CD4-positive, alpha-beta T cell (primary cell): ENCODE data around the gene JAK3. TPM values are rescaled to one million over a fixed set of nuclear protein-coding genes. Genes with fewer than 3 reads are reported as not detected.
A peak's percentile ranks its signal among the peaks of the same experiment; 100 is the strongest.

Experiments
- ATAC-seq: fragments of 200-7000 bp; cut with Tn5 transposase; one replicate; pipeline ENCODE4 v1.10.0; 2022; ENCODE audit warnings: mild to moderate bottlenecking; ENCODE audit not compliant: poor library complexity
- CTCF ChIA-PET: fragments of 350-600 bp; sonication (Branson Sonifier 250); formaldehyde crosslinking; loops from one replicate; lab custom pipeline; 2021; ENCODE audit warnings: antibody characterized with exemption, inconsistent platforms; lab: Charles Lee
- POLR2A ChIA-PET: fragments of 350-600 bp; sonication (Branson Sonifier 250); formaldehyde crosslinking; loops from one replicate; lab custom pipeline; 2021; ENCODE audit warnings: antibody characterized with exemption, inconsistent platforms; lab: Charles Lee
- DNase-seq, 14 experiments: peaks; one replicate each; pipeline ENCODE4 v3.0.0-alpha.2; 2013 to 2020; ENCODE audit warnings: mixed read lengths in 2 of 14
- H3K27ac ChIP-seq, 2 donors: one replicate each; pipeline versions ENCODE4 v1.5.1 to v1.7.0; 2013; ENCODE audit warnings: low read length in 2 of 2, low read depth in 1 of 2, mild to moderate bottlenecking in 1 of 2
- H3K27me3 ChIP-seq, 2 experiments: 1 replicate in 1 of 2; 2 replicates in 1 of 2; pipeline versions ENCODE4 v1.6.1 to v1.7.0; 2013; ENCODE audit warnings: low read length in 2 of 2, control low read depth in 1 of 2, mild to moderate bottlenecking in 1 of 2, moderate library complexity in 1 of 2; ENCODE audit not compliant: insufficient read depth in 2 of 2, control insufficient read depth in 1 of 2
- H3K36me3 ChIP-seq: one replicate; pipeline ENCODE4 v1.6.1; 2013; ENCODE audit warnings: low read length, control low read depth; ENCODE audit not compliant: insufficient read depth
- H3K4me1 ChIP-seq: one replicate; pipeline ENCODE4 v1.6.1; 2013; ENCODE audit warnings: low read length, control low read depth; ENCODE audit not compliant: insufficient read depth
- H3K4me3 ChIP-seq: one replicate; pipeline ENCODE4 v1.5.1; 2013; ENCODE audit warnings: mild to moderate bottlenecking, low read length, moderate library complexity
- H3K9me3 ChIP-seq, 2 experiments: 1 replicate in 1 of 2; 2 replicates in 1 of 2; pipeline versions ENCODE4 v1.6.1 to v1.7.0; 2013; ENCODE audit warnings: low read length in 2 of 2, mild to moderate bottlenecking in 2 of 2, control low read depth in 1 of 2, moderate library complexity in 1 of 2; ENCODE audit not compliant: control insufficient read depth in 1 of 2, insufficient read depth in 1 of 2
- H3K27ac Mint-ChIP-seq: one replicate; pipeline ENCODE4 v1.8.0; 2020; ENCODE audit warnings: mixed read lengths
- H3K27me3 Mint-ChIP-seq: one replicate; pipeline ENCODE4 v1.8.0; 2021; ENCODE audit warnings: mixed read lengths
- H3K36me3 Mint-ChIP-seq: one replicate; pipeline ENCODE4 v1.8.0; 2021; ENCODE audit warnings: low read depth, mixed read lengths
- H3K4me1 Mint-ChIP-seq: one replicate; pipeline ENCODE4 v1.8.0; 2021; ENCODE audit warnings: low read depth, mixed read lengths
- H3K4me3 Mint-ChIP-seq: one replicate; pipeline ENCODE4 v1.8.0; 2020; ENCODE audit warnings: mild to moderate bottlenecking, mixed read lengths
- H3K9me3 Mint-ChIP-seq: one replicate; pipeline ENCODE4 v1.8.0; 2020; ENCODE audit warnings: mixed read lengths
- CTCF ChIP-seq: fragments of 200-600 bp; IDR thresholded peaks from one replicate; pipeline ENCODE4 v1.8.0; 2022; ENCODE audit warnings: antibody characterized with exemption, mild to moderate bottlenecking
- intact Hi-C, 2 experiments: fragments of 100-400 bp; cut with DNase I in 1 of 2; cut with micrococcal nuclease in 1 of 2; formaldehyde crosslinking; loops; one replicate each; pipeline versions ENCODE4 v1.15.1 to v1.9.0; 2023 to 2025; cut with DNase I, micrococcal nuclease
- total RNA-seq, 174 experiments: library from RNA in 2 of 174; stranded (reverse) in 2 of 174; gene quantifications; one replicate each; pipeline ENCODE4 v1.2.3 and lab custom pipeline; 2021 to 2026

Gene JAK3
- total RNA-seq, 2 experiments from 2014 or later = 120 to 121 TPM

- peak overlapping the region; percentile 58 for H3K4me3 Mint-ChIP-seq
- no peak for ATAC-seq
- Histone ChIP-seq H3K4me3 (no peak overlapping the region), H3K27me3 (no peaks in the 10 kb centered on the region), H3K4me1 (peaks cover 32% of the 10 kb centered on the region), H3K36me3 (no peaks in the 10 kb centered on the region), H3K9me3 (no peaks in the 10 kb centered on the region), H3K27ac (no peak overlapping the region)
- H3K36me3 Mint-ChIP-seq = peaks cover 12% of the 10 kb centered on the region
- peak; percentile 94 for TF ChIP-seq CTCF
- H3K27ac Mint-ChIP-seq = peak overlapping the region; percentile 71
- peaks cover 32% of the 10 kb centered on the region for H3K4me1 Mint-ChIP-seq
- peak; percentile 73 to 97 (median 92) for DNase-seq
- ChIA-PET CTCF (interaction anchor here (0.7 to 3.3 kb wide), 18 partner anchors 9 to 152 kb away, joined by 3 to 32 read pairs (median 5); partner anchors contain the start of genes B3GNT3, CCDC124, JAK3 and MAP1S), POLR2A (interaction anchor here (0.6 to 1.4 kb wide), 4 partner anchors 11 to 114 kb away, joined by 3 to 4 read pairs (median 4); partner anchors contain the start of gene CCDC124)
- no peaks in the 10 kb centered on the region for H3K9me3 Mint-ChIP-seq
- intact Hi-C loops = loop anchor here (1.0 to 10.0 kb wide), 7 partner anchors 71 to 411 kb away; partner anchors contain the start of gene TMEM221 (in 1 of the 2)
- H3K27me3 Mint-ChIP-seq = no peaks in the 10 kb centered on the region
Measured at GRCh38 chr19:17855280-17856152, 7.7 kb upstream of the JAK3 start.

- Histone ChIP-seq H3K27me3 (no peaks in the 10 kb centered on the region), H3K36me3 (no peaks in the 10 kb centered on the region), H3K4me3 (no peak overlapping the region), H3K9me3 (no peaks in the 10 kb centered on the region), H3K27ac (no peak overlapping the region), H3K4me1 (peaks cover 39% of the 10 kb centered on the region)
- H3K4me1 Mint-ChIP-seq = peaks cover 31% of the 10 kb centered on the region
- POLR2A ChIA-PET = interaction anchor here (1.4 kb wide), 1 partner anchor 62 kb away, joined by 4 read pairs; no protein-coding TSS in a partner anchor
- no peaks in the 10 kb centered on the region for H3K27me3 Mint-ChIP-seq
- TF ChIP-seq CTCF = no peak
- H3K4me3 Mint-ChIP-seq = no peak overlapping the region
- DNase-seq (no peak), ATAC-seq (no peak)
- no peaks in the 10 kb centered on the region for H3K36me3 Mint-ChIP-seq
- CTCF ChIA-PET = interaction anchor here (1.9 to 3.3 kb wide), 4 partner anchors 7 to 150 kb away, joined by 10 to 32 read pairs (median 20); partner anchors contain the start of genes CCDC124 and JAK3
- no peaks in the 10 kb centered on the region for H3K9me3 Mint-ChIP-seq
- H3K27ac Mint-ChIP-seq = no peak overlapping the region
- intact Hi-C loops = loop anchor here (2.0 to 10.0 kb wide), 3 partner anchors 249 to 409 kb away; partner anchors contain the start of gene TMEM221 (in 1 of the 2)
Measured at GRCh38 chr19:17854061-17854460, 6.3 kb upstream of the JAK3 start.

- H3K4me3 ChIP-seq = no peak overlapping the region
- POLR2A ChIA-PET = interaction anchor here (0.6 to 6.9 kb wide), 12 partner anchors 12 to 433 kb away, joined by 3 to 75 read pairs (median 4); partner anchors contain the start of genes B3GNT3, CCDC124, FCHO1 and JUND
- H3K27ac Mint-ChIP-seq = peak overlapping the region; percentile 94
Measured at GRCh38 chr19:17848595-17849292, 962 bp upstream of the JAK3 start.

More at GRCh38 chr19:17848595-17849292, 962 bp upstream of the JAK3 start:
- Mint-ChIP-seq H3K27me3 (no peaks in the 10 kb centered on the region), H3K9me3 (no peaks in the 10 kb centered on the region), H3K36me3 (peaks cover 31% of the 10 kb centered on the region), H3K4me3 (peak overlapping the region; percentile 99), H3K4me1 (peaks cover 67% of the 10 kb centered on the region)
- H3K9me3 ChIP-seq = no peaks in the 10 kb centered on the region
- no peak for TF ChIP-seq CTCF
- DNase-seq = no peak
- H3K36me3 ChIP-seq = peaks cover 8% of the 10 kb centered on the region
- CTCF ChIA-PET = interaction anchor here (5.0 kb wide), 1 partner anchor 11 kb away, joined by 37 read pairs; the partner anchor contains the start of gene RPL18A
- intact Hi-C loops = no loop called here
- peaks cover 75% of the 10 kb centered on the region for H3K4me1 ChIP-seq
- H3K27me3 ChIP-seq = no peaks in the 10 kb centered on the region
- no peak for ATAC-seq
- peak overlapping the region; percentile 90 to 98 for H3K27ac ChIP-seq
